Hematopoietic multipotent progenitor cell treated with erythropoietin and hydrocortisone succinate and interleukin-3 and kit ligand, for 15 days (in vitro differentiated cells): ENCODE results near the gene ASNSD1.
"Not testable (repeated sequence)": the region's sequence is repeated elsewhere in the genome, so short reads cannot be mapped to it uniquely, and the experiment has no call there.

ENCODE experiments used
- DNase-seq: peaks from one replicate; pipeline ENCODE4 v3.0.0-alpha.2; 2015; ENCODE audit warnings: low spot score

Gene ASNSD1

GRCh38 chr2:189687796-189688195 is 26.5 kb downstream of the ASNSD1 start:
- DNase-seq, result not testable (repeated sequence)

- no peak for DNase-seq
Measured at GRCh38 chr2:189696223-189696622, 35.0 kb downstream of the ASNSD1 start.

DNA sequence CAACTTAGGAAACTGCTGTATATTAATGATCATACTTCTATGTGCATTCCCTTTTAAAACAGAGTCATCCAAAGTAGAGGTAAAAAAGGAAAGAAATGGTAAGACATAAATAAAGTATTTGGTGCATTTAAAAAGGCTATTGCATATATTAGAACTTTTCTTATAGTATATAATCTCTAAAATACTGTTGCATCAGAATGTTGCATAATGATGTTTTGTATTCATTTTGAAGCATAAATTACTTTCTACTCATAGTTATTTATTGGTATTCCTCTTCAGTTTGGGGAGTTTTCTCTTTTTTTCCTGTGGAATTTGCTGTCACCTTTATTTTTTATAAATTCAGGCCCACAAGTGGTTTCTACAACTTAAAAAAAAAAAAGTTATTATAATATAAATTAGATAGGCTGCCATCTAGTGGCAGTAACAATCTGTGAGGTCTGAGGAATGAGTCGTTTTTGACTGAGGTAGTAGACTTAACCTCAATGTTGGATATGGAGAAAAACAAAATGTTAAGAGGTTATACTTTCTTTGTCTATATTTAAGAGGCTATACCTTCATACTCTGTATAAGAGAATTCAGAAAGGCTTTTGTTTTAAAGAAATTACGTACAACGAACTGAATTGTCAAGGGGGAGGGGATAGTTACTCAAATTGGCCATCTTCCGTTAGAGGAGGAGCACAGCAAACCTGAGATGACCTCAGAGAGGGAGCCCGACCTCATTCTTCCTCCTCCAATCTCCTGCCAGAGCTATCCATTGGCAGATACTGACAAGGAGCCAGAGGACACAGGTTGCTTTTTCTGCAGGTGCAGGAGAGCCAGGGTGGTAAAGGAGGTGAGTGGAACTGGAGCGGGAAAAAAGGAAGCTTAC is 37.0 kb downstream of the ASNSD1 start:
- DNase-seq, result peak; percentile 80

GRCh38 chr2:189700681-189701080 is 39.4 kb downstream of the ASNSD1 start:
- DNase-seq, result no peak

GRCh38 chr2:189702071-189702470 is 40.8 kb downstream of the ASNSD1 start:
- no peak for DNase-seq

DNA sequence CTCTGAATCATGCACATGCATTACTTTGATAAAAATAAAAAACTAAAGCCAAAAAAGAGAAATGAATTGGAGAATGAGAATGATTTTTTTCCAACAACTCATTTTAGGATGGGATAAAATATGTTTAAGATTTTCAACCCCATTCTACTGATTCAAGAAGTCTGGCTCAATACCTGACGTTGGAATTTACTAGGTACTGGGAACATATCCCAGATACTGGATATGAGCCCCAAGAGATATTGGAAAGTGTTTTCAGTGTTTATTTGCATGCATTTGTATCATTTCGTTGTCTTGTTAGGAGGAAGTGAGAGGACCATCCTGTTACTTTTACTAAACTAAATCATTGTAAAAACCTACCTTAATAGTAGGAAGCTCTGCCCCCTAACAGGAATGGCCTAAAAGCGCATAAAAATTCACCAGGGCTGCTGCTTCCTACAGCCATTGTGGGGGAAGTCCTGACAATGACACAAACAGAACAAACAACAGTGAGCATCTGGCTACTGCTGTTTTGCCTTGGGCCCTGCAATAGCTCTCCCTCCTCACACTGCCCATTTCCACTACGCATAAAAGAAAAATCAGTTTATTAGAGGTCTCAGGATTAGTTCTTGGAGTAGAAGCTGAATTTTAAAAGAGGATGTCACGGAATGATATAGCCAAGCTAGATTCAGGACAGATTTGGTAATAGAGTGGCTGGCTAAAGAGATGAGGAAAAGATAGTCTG is 48.4 kb downstream of the ASNSD1 start:
- no peak for DNase-seq

GRCh38 chr2:189717593-189717992 is 56.3 kb downstream of the ASNSD1 start:
- DNase-seq, result not testable (repeated sequence)

DNA sequence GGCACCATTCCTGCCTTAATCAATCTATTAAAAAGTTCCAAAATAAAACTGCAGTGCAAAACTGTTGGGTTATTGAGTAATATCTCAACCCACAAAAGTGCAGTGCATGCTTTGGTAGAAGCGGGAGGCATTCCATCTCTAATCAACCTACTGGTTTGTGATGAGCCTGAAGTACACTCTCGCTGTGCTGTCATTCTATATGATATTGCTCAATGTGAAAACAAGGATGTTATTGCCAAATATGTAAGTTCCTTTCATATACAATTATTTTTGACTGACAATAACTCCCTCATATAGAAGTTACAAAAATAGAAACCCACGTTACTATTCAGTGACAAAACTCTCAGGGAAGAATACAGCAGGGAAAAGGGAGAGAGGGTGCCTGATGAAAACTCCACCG is 58.3 kb downstream of the ASNSD1 start:
- no peak for DNase-seq
